PC-3 (cell line): ENCODE measurements around the gene TM2D1. TPM values are rescaled to one million over a fixed set of nuclear protein-coding genes. Genes with fewer than 3 reads are reported as not detected.
A peak's percentile ranks its signal among the peaks of the same experiment; 100 is the strongest.
"Not testable (repeated sequence)": the region's sequence is repeated elsewhere in the genome, so short reads cannot be mapped to it uniquely, and the experiment has no call there.

Source experiments
- ATAC-seq: fragments of 200-7000 bp; cut with Tn5 transposase; 2 replicates; pipeline ENCODE4 v1.9.1; 2020; ENCODE audit warnings: mild to moderate bottlenecking, moderate library complexity
- BruUV-seq: library from RNA; stranded (reverse); fragments of 400-500 nt; replicated peaks from 2 replicates; lab custom pipeline; 2021; lab: Mats Ljungman, UMichigan
- CTCF ChIA-PET: fragments of 300-600 bp; sonication (Branson Sonifier 250); formaldehyde crosslinking; loops from one replicate; lab custom pipeline; 2022; ENCODE audit warnings: antibody characterized with exemption; lab: Charles Lee
- POLR2A ChIA-PET: fragments of 300-600 bp; sonication (Branson Sonifier 250); formaldehyde crosslinking; loops from one replicate; lab custom pipeline; 2022; ENCODE audit warnings: antibody characterized with exemption; ENCODE audit not compliant: unreplicated experiment; lab: Charles Lee
- DNase-seq: peaks from one replicate; pipeline ENCODE4 v3.0.0-alpha.2; 2015
- H2AFZ ChIP-seq: fragments of 300-600 bp; sonication (generic); 2 replicates; pipeline ENCODE4 v1.6.0; 2016; ENCODE audit warnings: antibody characterized with exemption, low read length
- H3F3A ChIP-seq: fragments of 300-600 bp; sonication (generic); one replicate; pipeline ENCODE4 v1.6.0; 2017; ENCODE audit warnings: antibody characterized with exemption, low read length, control low read depth, mild to moderate bottlenecking; ENCODE audit not compliant: unreplicated experiment
- H3K27ac ChIP-seq: fragments of 300-600 bp; sonication (generic); 2 replicates; pipeline ENCODE4 v1.5.1; 2016; ENCODE audit warnings: mild to moderate bottlenecking, low read length
- H3K27me3 ChIP-seq: fragments of 300-600 bp; sonication (generic); 2 replicates; pipeline ENCODE4 v1.6.1; 2016; ENCODE audit warnings: low read length, mixed read lengths
- H3K36me3 ChIP-seq: fragments of 300-600 bp; sonication (generic); 2 replicates; pipeline ENCODE4 v1.6.1; 2016; ENCODE audit warnings: low read depth, mixed run types, low read length, mixed read lengths
- H3K4me1 ChIP-seq: fragments of 300-600 bp; sonication (generic); 2 replicates; pipeline ENCODE4 v1.5.1; 2016; ENCODE audit warnings: low read length; ENCODE audit not compliant: insufficient read depth
- H3K4me2 ChIP-seq: fragments of 300-600 bp; sonication (generic); 2 replicates; pipeline ENCODE4 v1.6.0; 2016; ENCODE audit warnings: low read length
- H3K4me3 ChIP-seq: fragments of 300-600 bp; sonication (generic); 2 replicates; pipeline ENCODE4 v1.5.1; 2016; ENCODE audit warnings: mild to moderate bottlenecking, low read length, mixed read lengths
- H3K79me2 ChIP-seq: fragments of 300-600 bp; sonication (generic); 2 replicates; pipeline ENCODE4 v1.6.1; 2017; ENCODE audit warnings: low read length, mixed read lengths
- H3K9ac ChIP-seq: fragments of 300-600 bp; sonication (generic); 2 replicates; pipeline ENCODE4 v1.6.0; 2016; ENCODE audit warnings: mild to moderate bottlenecking, low read length
- H3K9me2 ChIP-seq: fragments of 300-600 bp; sonication (generic); replicated peaks from 2 replicates; pipeline ENCODE4 v1.6.1; 2016; ENCODE audit warnings: mixed run types, low read length, mixed read lengths
- H3K9me3 ChIP-seq: fragments of 300-600 bp; sonication (generic); 2 replicates; pipeline ENCODE4 v1.6.1; 2016; ENCODE audit warnings: low read length, mixed read lengths
- H4K20me1 ChIP-seq: fragments of 300-600 bp; sonication (generic); 2 replicates; pipeline ENCODE4 v1.6.1; 2016; ENCODE audit warnings: low read length, mixed read lengths
- EZH2 ChIP-seq: fragments of 300-600 bp; sonication (generic); IDR thresholded peaks from one replicate; pipeline ENCODE4 v1.6.1; 2017; ENCODE audit warnings: antibody characterized with exemption, mild to moderate bottlenecking, low read length; ENCODE audit not compliant: unreplicated experiment
- EZH2phosphoT487 ChIP-seq: fragments of 300-600 bp; sonication (generic); IDR thresholded peaks from 2 replicates; pipeline ENCODE4 v1.6.1; 2018; ENCODE audit warnings: mild to moderate bottlenecking, antibody characterized with exemption, low read length, borderline replicate concordance
- intact Hi-C: fragments of 100-400 bp; cut with micrococcal nuclease; formaldehyde crosslinking; loops from 2 replicates; pipeline ENCODE4 v1.9.0; 2023
- total RNA-seq: library from RNA; depleted of rRNA; stranded (reverse); fragments of >200 nt; gene quantifications from 2 replicates; pipeline ENCODE4 v1.2.3, GENCODE V29; 2014
- TF ChIP-seq, protein P1 (sequence below): fragments of 300-600 bp; sonication (generic); conservative IDR thresholded peaks from 2 replicates; pipeline ENCODE4 v1.5.1; 2017; ENCODE audit warnings: antibody characterized with exemption, low read depth, mild to moderate bottlenecking, low read length

Gene TM2D1
- total RNA-seq, 1 experiment from 2014 or later = 48.0 TPM

DNA sequence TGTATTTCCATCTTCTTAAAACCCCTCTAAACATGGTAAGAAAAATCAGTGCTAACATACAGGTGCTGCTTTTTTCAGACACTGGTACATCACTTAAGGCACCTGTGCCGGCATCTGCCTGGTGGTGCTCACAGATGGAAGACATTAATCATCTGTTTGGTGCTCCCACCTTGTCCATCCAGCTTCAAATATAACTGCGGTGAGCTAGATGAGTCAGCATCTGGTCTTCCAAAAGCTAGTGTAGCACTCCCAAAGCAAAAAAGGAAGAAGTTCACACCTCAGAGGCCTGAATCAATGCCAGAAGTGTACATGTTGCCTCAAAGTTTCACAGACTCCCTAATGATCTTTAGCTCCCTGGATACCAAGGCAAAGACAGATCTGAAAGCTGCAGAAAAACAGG, 44.4 kb downstream of the TM2D1 start:
- Histone ChIP-seq H3K9me2 (no peaks in the 10 kb centered on the region), H3K4me2 (no peak overlapping the region), H3K9ac (no peak overlapping the region), H3K27me3 (no peaks in the 10 kb centered on the region), H3K9me3 (no peaks in the 10 kb centered on the region), H4K20me1 (no peaks in the 10 kb centered on the region), H3F3A (no peaks in the 10 kb centered on the region), H3K4me3 (no peak overlapping the region), H3K27ac (no peak overlapping the region), H3K36me3 (no peaks in the 10 kb centered on the region; the same call in 1 of the 2 replicates), H3K79me2 (no peaks in the 10 kb centered on the region), H2AFZ (no peak overlapping the region), H3K4me1 (no peaks in the 10 kb centered on the region)
- ChIA-PET CTCF (no interaction called here), POLR2A (no interaction called here)
- intact Hi-C loops = no loop called here
- BruUV-seq = no TSS peak
- ATAC-seq = no peak
- TF ChIP-seq, protein P1, sequence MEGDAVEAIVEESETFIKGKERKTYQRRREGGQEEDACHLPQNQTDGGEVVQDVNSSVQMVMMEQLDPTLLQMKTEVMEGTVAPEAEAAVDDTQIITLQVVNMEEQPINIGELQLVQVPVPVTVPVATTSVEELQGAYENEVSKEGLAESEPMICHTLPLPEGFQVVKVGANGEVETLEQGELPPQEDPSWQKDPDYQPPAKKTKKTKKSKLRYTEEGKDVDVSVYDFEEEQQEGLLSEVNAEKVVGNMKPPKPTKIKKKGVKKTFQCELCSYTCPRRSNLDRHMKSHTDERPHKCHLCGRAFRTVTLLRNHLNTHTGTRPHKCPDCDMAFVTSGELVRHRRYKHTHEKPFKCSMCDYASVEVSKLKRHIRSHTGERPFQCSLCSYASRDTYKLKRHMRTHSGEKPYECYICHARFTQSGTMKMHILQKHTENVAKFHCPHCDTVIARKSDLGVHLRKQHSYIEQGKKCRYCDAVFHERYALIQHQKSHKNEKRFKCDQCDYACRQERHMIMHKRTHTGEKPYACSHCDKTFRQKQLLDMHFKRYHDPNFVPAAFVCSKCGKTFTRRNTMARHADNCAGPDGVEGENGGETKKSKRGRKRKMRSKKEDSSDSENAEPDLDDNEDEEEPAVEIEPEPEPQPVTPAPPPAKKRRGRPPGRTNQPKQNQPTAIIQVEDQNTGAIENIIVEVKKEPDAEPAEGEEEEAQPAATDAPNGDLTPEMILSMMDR = no peak
- TF ChIP-seq EZH2 = no peak
- TF ChIP-seq EZH2phosphoT487 = no peak
- DNase-seq = no peak

- H3K9me2 ChIP-seq, POLR2A ChIA-PET, H3K27ac ChIP-seq, H3F3A ChIP-seq, H2AFZ ChIP-seq, ATAC-seq, H4K20me1 ChIP-seq, CTCF ChIA-PET, H3K9me3 ChIP-seq, H3K79me2 ChIP-seq, H3K36me3 ChIP-seq, H3K4me3 ChIP-seq, H3K9ac ChIP-seq, BruUV-seq, H3K4me2 ChIP-seq, intact Hi-C loops, H3K4me1 ChIP-seq, H3K27me3 ChIP-seq, DNase-seq: not testable (repeated sequence)
Observed at GRCh38 chr1:61676881-61677280, 48.1 kb downstream of the TM2D1 start.

DNA sequence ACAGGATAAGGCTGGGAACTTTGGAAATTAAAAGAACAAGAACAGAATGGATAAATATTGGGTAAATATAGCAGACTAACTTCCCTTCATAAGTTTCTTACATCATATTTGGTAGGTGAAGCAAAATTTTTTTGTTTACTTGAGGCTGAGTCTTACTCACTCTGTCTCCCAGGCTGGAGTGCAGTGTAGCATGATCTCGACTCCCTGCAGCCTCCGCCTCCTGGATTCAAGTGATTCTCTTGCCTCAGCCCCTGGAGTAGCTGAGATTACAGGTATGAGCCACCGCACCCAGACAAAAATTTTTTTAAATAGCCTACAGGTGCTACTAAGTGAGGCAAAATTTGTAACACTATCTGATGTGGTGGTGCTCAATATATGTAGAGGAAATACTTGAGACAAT, 50.7 kb downstream of the TM2D1 start:
- no peak overlapping the region for H2AFZ ChIP-seq
- intact Hi-C loops = no loop called here
- no peak overlapping the region for H3K4me2 ChIP-seq
- no peaks in the 10 kb centered on the region for H3K9me3 ChIP-seq
- no peak for TF ChIP-seq EZH2
- TF ChIP-seq, protein P1 = no peak
- TF ChIP-seq EZH2phosphoT487 = no peak
- no peak overlapping the region for H3K9ac ChIP-seq
- no peak overlapping the region for H3K27ac ChIP-seq
- H3K4me3 ChIP-seq = no peak overlapping the region
- no peaks in the 10 kb centered on the region for H3K4me1 ChIP-seq
- no peaks in the 10 kb centered on the region for H3K27me3 ChIP-seq
- no peaks in the 10 kb centered on the region for H3F3A ChIP-seq
- no peaks in the 10 kb centered on the region for H3K79me2 ChIP-seq
- POLR2A ChIA-PET = no interaction called here
- no peaks in the 10 kb centered on the region for H4K20me1 ChIP-seq
- CTCF ChIA-PET = no interaction called here
- ATAC-seq (peak; percentile 61), DNase-seq (no peak)
- no peaks in the 10 kb centered on the region for H3K36me3 ChIP-seq
- no peaks in the 10 kb centered on the region for H3K9me2 ChIP-seq
- BruUV-seq = no TSS peak
